ENCODE measurements around the gene AGPS. TPM values are rescaled to one million over a fixed set of nuclear protein-coding genes. Genes with fewer than 3 reads are reported as not detected.

The AGPS gene
- total and polyA plus RNA-seq, 9 of the 15 experiments (the other 6 are each of a cell fraction or from before 2014, with no cell fraction given), result 15.5 to 211 (median 63.1) TPM

- TF ChIP-seq ZNF384 (IDR thresholded peaks at IDR 0.05; ENCODE audit: low read depth, low read length), result no peak
- 0 out of 2 replicates have a peak, but pooled peaks have one; percentile 12 for TF ChIP-seq CC2D1A (IDR thresholded peaks at IDR 0.05)
- TF ChIP-seq MBD2 (IDR thresholded peaks at IDR 0.05; ENCODE audit: borderline replicate concordance, low read depth), result no peak
- no peak for TF ChIP-seq RFX5 (IDR thresholded peaks at IDR 0.05; ENCODE audit: low read depth, low read length)
- no peak for TF ChIP-seq NONO (IDR thresholded peaks at IDR 0.05; ENCODE audit: low read depth in 2 of 2, low read length in 1 of 2)
- TF ChIP-seq POLR2A (conservative IDR thresholded peaks at IDR 0.05), result no peak
- TF ChIP-seq GTF2E2 (tag; IDR thresholded peaks at IDR 0.05), result no peak
- no peak for TF ChIP-seq E2F6 (IDR thresholded peaks at IDR 0.05; ENCODE audit: borderline replicate concordance in 1 of 2, extremely low read depth in 1 of 2, insufficient read depth in 1 of 2, insufficient read length in 1 of 2, low read depth in 1 of 2, low read length in 1 of 2, poor library complexity in 1 of 2, severe bottlenecking in 1 of 2)
- TF ChIP-seq POU5F1 (IDR thresholded peaks at IDR 0.05; ENCODE audit: borderline replicate concordance, low read depth, low read length, partially characterized antibody), result no peak
- TF ChIP-seq CHAMP1 (IDR thresholded peaks at IDR 0.05), result no peak
- 0 out of 2 replicates have a peak, but pooled peaks have one; percentile 5 for TF ChIP-seq JUNB (CRISPR knock-in tag; conservative IDR thresholded peaks at IDR 0.05)
- TF ChIP-seq SMC3 (conservative IDR thresholded peaks at IDR 0.05; ENCODE audit: insufficient read depth, low read depth, low read length), result no peak
- TF ChIP-seq ATF3 (IDR thresholded peaks at IDR 0.05), result peak; percentile 85
- no peak for TF ChIP-seq ATF3 (CRISPR knock-in tag; conservative IDR thresholded peaks at IDR 0.05)
- TF ChIP-seq ZBTB7A (IDR thresholded peaks at IDR 0.05; ENCODE audit: borderline replicate concordance, control insufficient read depth, low read depth, low read length), result no peak
- no peak for TF ChIP-seq RERE (CRISPR knock-in tag; IDR thresholded peaks at IDR 0.05; ENCODE audit: borderline replicate concordance)
- no peak for TF ChIP-seq ZFX (CRISPR knock-in tag; IDR thresholded peaks at IDR 0.05)
- TF ChIP-seq ZNF431 (CRISPR knock-in tag; IDR thresholded peaks at IDR 0.05), result no peak
- no peak for TF ChIP-seq SMARCE1 (IDR thresholded peaks at IDR 0.05)
Observed at GRCh38 chr2:177433402-177433801, 40.8 kb downstream of the AGPS start (continued).
